H1 (cell line): ENCODE measurements around the gene ITSN1. TPM values are rescaled to one million over a fixed set of nuclear protein-coding genes. Genes with fewer than 3 reads are reported as not detected.

ENCODE experiments used
- ATF3 ChIP-seq: IDR thresholded peaks from 2 replicates; pipeline ENCODE4 v1.6.1; 2011; ENCODE audit warnings: low read depth, mild to moderate bottlenecking, low read length; ENCODE audit not compliant: insufficient read depth
- CHD1 ChIP-seq: IDR thresholded peaks from 2 replicates; pipeline ENCODE4 v1.6.1; 2012; ENCODE audit warnings: low read depth, low read length, improper control_type of control experiment
- CHD7 ChIP-seq: fragments of 300-600 bp; sonication (generic); IDR thresholded peaks from 2 replicates; pipeline ENCODE4 v1.7.1; 2012; ENCODE audit warnings: low read length, moderate library complexity, mild to moderate bottlenecking, inconsistent platforms; ENCODE audit not compliant: insufficient replicate concordance
- GTF2F1 ChIP-seq: IDR thresholded peaks from 2 replicates; pipeline ENCODE4 v1.6.1; 2012; ENCODE audit warnings: low read depth, low read length, improper control_type of control experiment, borderline replicate concordance
- KDM1A ChIP-seq: fragments of 200-600, 300-600 bp; sonication (generic); IDR thresholded peaks from 2 replicates; pipeline ENCODE4 v1.7.1; 2016; ENCODE audit warnings: mild to moderate bottlenecking, low read length, borderline replicate concordance
- KDM5A ChIP-seq: fragments of 200-600 bp; IDR thresholded peaks from 2 replicates; pipeline ENCODE4 v1.7.1; 2012; ENCODE audit warnings: mild to moderate bottlenecking, low read length, inconsistent platforms, mixed read lengths
- MAX ChIP-seq: IDR thresholded peaks from 2 replicates; pipeline ENCODE4 v1.6.1; 2012; ENCODE audit warnings: inconsistent platforms
- PHF8 ChIP-seq: fragments of 200-600 bp; sonication (generic); conservative IDR thresholded peaks from 2 replicates; pipeline ENCODE4 v1.7.1; 2012; ENCODE audit warnings: low read depth, mild to moderate bottlenecking, inconsistent platforms, low read length, moderate library complexity
- SP1 ChIP-seq: IDR thresholded peaks from 2 replicates; pipeline ENCODE4 v1.6.1; 2011; ENCODE audit warnings: low read depth, low read length
- SP2 ChIP-seq: IDR thresholded peaks from 2 replicates; pipeline ENCODE4 v1.6.1; 2012; ENCODE audit warnings: mild to moderate bottlenecking, low read length, inconsistent platforms
- SUZ12 ChIP-seq: fragments of 200-600 bp; sonication (generic); IDR thresholded peaks from 2 replicates; pipeline ENCODE4 v1.6.1; 2012; ENCODE audit warnings: mild to moderate bottlenecking, inconsistent platforms, low read length, moderate library complexity, mixed read lengths
- TCF12 ChIP-seq: IDR thresholded peaks from 2 replicates; pipeline ENCODE4 v1.6.1; 2011; ENCODE audit warnings: low read depth, mild to moderate bottlenecking, low read length
- polyA plus RNA-seq, 7 experiments: library from polyadenylated mRNA; depleted of rRNA in 3 of 7; stranded (reverse) in 5 of 7; unstranded in 2 of 7; fragments of >200 nt in 5 of 7; fragments of 200-250 nt in 2 of 7; gene quantifications; 1 replicate in 5 of 7; 2 replicates in 1 of 7; 4 replicates in 1 of 7; pipeline versions ENCODE4 v1.2.1 to v1.2.3, GENCODE V29; 2011 to 2013; ENCODE audit warnings: missing spikeins in 2 of 7, mixed read lengths in 2 of 7
- total RNA-seq: library from RNA; stranded (reverse); fragmentation: NEBNext Ultra II Directional; extraction: Animal tissue kit (Norgen Biotek cat#: 25700); gene quantifications from 2 replicates; pipeline ENCODE4 v1.2.1, GENCODE V29; 2021

ITSN1 gene
- total and polyA plus RNA-seq, 2 of the 8 experiments (the other 6 are each of a cell fraction or from before 2014, with no cell fraction given) = 60.8 to 78.1 TPM

GRCh38 chr21:33893917-33894316 is 251.6 kb downstream of the ITSN1 start (continued):
- TF ChIP-seq CHD7 (no peak), SUZ12 (no peak), ATF3 (no peak), GTF2F1 (no peak), KDM5A (no peak), KDM1A (no peak), SP1 (no peak), MAX (no peak), PHF8 (no peak), CHD1 (no peak), TCF12 (no peak), SP2 (no peak)
